Measurements from ENCODE around the gene MYO6.

DNA sequence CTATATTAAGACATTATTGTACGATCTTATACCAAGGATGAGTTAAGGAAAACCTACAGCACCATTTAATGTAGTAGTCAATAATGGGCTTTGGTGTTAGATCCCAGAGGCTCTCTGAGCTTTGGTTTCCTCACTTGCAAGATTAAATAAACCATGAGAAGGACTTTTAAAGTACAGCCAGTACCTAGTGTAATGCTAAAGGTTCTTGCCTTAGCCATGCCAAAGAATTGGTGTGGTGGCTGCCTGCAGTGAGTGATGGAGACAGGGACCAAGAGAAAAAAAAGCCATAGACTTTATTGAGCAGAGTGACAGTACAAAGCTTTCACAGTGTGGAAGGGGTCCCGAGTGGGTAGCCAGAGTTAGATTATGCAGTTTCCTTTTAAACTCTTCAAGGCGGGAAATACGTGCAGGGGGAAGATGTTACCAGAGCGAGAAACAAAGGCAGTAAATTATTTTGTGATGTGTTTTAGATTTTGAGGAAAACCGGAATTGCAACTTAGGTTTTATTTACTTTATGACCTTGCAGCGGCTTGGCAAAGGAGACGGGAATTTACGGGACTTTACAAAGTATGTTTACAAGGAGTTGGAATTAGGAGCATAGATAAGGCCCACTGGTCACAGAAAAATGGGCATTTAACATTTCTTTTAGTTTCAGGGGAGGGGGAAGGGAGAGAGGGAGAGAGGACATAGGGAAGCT is 100.4 kb downstream of the MYO6 start:
- TF ChIP-seq, protein P1, sequence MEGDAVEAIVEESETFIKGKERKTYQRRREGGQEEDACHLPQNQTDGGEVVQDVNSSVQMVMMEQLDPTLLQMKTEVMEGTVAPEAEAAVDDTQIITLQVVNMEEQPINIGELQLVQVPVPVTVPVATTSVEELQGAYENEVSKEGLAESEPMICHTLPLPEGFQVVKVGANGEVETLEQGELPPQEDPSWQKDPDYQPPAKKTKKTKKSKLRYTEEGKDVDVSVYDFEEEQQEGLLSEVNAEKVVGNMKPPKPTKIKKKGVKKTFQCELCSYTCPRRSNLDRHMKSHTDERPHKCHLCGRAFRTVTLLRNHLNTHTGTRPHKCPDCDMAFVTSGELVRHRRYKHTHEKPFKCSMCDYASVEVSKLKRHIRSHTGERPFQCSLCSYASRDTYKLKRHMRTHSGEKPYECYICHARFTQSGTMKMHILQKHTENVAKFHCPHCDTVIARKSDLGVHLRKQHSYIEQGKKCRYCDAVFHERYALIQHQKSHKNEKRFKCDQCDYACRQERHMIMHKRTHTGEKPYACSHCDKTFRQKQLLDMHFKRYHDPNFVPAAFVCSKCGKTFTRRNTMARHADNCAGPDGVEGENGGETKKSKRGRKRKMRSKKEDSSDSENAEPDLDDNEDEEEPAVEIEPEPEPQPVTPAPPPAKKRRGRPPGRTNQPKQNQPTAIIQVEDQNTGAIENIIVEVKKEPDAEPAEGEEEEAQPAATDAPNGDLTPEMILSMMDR (IDR thresholded peaks at IDR 0.05) = no peak
- no peak for TF ChIP-seq POLR2A (IDR thresholded peaks at IDR 0.05)

All from adrenal gland (tissue), 5 donors.